ENCODE measurements around the gene ADGRV1.

GRCh38 chr5:90565491-90565890, 6.9 kb downstream of the ADGRV1 start:
- TF ChIP-seq POLR2A (IDR thresholded peaks at IDR 0.05) (no peak), POLR2AphosphoS5 (IDR thresholded peaks at IDR 0.05) (no peak), CTCF (IDR thresholded peaks at IDR 0.05) (no peak)
